GM20000 (cell line): Measurements from ENCODE around the gene H19.

Source experiments
- DNase-seq: peaks from one replicate; pipeline ENCODE4 v3.0.0; 2012; ENCODE audit warnings: low spot score
- TF ChIP-seq, protein P1 (sequence below): IDR thresholded peaks from 2 replicates; pipeline ENCODE4 v1.5.1; 2012; ENCODE audit warnings: mild to moderate bottlenecking, control low read depth; ENCODE audit errors: extremely low read depth, missing control alignments

The H19 gene

DNA sequence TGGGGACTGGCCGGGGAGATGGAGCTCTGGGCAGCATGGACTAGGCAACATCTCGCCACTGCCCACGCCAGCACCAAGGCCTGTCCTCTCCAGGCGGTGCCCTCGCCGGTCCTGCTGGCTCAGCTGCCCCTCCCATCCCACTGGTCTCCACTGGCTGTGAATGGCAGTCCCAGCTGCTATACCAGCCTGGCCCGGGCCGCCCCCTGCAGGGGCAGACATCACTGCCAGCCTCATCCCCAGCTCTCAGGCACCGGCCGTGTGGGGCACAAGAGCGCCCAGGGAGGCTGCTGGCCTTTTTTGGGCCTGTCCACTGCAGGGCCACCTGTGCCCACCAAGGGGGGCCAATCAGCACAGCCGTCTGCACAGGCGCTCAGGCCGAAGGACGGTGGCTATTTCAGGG, 30.1 kb upstream of the H19 start:
- no peak for DNase-seq
- TF ChIP-seq, protein P1, sequence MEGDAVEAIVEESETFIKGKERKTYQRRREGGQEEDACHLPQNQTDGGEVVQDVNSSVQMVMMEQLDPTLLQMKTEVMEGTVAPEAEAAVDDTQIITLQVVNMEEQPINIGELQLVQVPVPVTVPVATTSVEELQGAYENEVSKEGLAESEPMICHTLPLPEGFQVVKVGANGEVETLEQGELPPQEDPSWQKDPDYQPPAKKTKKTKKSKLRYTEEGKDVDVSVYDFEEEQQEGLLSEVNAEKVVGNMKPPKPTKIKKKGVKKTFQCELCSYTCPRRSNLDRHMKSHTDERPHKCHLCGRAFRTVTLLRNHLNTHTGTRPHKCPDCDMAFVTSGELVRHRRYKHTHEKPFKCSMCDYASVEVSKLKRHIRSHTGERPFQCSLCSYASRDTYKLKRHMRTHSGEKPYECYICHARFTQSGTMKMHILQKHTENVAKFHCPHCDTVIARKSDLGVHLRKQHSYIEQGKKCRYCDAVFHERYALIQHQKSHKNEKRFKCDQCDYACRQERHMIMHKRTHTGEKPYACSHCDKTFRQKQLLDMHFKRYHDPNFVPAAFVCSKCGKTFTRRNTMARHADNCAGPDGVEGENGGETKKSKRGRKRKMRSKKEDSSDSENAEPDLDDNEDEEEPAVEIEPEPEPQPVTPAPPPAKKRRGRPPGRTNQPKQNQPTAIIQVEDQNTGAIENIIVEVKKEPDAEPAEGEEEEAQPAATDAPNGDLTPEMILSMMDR: no peak

DNA sequence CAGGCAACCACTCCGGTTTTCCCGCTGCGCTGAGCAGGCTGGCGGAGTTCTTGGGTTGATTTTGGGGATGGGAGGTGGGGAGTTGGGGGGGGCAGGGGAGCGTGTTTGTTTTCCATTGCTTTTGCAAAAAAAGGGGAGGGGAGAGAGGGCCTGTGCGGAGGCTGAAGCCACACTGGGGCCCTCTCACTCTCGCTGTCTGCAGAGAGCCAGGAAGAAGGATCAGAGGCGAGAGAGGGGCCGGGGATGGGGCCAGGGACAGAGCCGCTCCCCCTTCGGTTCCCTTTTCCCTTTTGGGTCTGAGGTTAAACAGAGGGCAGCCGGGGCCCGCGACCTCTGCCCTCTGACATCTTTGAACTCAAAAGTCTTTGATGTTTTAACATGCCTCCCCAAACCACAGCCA, 17.4 kb upstream of the H19 start:
- no peak for DNase-seq
- TF ChIP-seq, protein P1: no peak

GRCh38 chr11:2012440-2012839, 14.8 kb upstream of the H19 start:
- no peak for DNase-seq
- TF ChIP-seq, protein P1: no peak

- TF ChIP-seq, protein P1: no peak
- DNase-seq: no peak
Observed at GRCh38 chr11:2004466-2004865, 6.8 kb upstream of the H19 start.

GRCh38 chr11:2002807-2003206, 5.2 kb upstream of the H19 start:
- DNase-seq: no peak
- TF ChIP-seq, protein P1: no peak

DNA sequence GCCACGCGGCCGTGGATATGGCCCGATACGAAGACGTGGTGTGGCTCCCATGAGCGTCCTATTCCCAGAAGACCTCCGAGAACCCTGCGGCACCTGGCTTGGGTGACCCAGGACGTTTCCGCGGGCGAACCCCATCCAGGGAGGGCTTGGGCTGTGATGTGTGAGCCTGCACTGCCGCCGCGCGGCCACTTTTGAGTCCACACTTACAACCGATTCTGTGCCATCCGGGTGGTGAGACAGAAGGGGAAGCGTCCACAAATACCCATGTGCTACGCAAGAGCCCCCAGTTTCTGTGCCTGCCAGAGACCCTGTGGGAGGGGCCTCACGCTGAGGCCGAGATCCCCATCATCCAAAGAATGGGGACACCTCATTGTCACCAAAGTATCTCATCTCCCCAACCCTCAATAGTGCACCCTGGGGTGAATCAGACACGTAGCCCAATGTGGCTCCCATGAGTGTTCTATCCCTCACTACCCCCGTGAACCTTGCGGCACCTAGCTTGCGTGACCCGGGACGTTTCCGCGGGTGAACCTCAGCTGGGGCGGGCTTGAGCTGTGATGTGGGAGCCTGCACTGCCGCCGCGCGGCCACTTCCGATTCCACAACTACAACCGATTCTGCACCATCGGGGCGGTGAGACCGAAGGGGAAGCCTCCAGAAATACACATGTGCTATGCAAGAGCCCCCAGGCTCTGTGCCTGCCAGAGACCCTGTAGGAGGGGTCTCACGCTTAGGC, 4.6 kb upstream of the H19 start:
- DNase-seq: no peak
- TF ChIP-seq, protein P1: no peak

DNA sequence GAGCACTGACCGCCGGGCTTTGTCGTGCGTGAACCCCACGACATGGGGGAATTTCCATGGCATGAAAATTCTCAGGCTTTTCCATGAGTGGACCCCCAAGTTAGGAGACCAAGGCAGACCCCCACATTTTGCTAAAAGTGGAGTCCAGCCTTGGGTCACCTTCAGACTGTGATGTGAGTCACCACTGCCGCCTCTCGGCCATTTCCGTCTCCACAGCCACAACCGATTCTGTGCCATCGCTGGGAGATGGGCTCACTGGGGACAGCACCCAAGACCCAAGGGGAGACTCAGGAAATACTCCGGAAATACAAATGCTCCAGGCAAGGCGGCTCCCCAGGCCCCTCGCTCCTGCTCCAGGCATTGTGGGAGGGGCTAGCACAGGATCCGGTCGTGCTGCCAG, 1.2 kb upstream of the H19 start:
- TF ChIP-seq, protein P1: no peak
- DNase-seq: no peak
